ENCODE measurements around the gene RABGAP1.

The RABGAP1 gene

DNA sequence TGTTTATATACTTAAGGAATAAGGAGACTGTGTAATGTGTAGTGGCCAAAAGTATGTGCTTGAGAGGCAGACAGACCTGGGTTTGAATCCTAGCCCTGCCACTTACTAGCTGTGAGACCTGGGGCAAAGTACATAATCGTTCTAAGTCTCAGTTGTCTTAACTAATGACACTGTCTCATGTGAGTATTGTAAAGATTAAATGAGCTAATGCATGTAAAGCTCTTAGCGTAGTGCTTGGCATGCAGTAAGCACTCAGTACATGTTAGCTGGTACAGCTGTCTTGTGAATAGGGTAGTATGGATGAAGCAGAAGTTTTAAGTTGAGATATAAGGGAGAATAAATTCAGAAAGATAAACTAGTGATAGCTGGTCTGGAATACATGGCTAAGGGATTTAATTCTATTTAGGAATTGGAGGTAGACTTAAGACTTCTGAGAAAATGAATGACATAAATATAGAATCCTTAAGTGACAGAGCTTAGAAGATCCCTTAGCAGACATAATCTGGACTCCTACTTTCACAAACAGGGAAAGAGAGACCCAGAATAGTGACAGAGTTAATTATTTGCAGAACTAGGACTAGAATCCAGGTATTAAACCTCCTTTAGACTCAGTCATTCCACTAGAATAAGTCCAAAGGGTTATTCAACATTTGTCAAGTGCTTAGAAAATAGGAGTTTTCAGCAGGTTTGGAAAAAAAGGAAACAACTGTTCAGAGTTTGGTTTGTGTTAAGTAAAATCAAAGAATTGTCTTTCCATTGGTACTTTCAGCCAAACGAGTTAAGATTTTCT is 105.8 kb downstream of the RABGAP1 start:
- no peak for DNase-seq (ENCODE audit: low spot score)

DNA sequence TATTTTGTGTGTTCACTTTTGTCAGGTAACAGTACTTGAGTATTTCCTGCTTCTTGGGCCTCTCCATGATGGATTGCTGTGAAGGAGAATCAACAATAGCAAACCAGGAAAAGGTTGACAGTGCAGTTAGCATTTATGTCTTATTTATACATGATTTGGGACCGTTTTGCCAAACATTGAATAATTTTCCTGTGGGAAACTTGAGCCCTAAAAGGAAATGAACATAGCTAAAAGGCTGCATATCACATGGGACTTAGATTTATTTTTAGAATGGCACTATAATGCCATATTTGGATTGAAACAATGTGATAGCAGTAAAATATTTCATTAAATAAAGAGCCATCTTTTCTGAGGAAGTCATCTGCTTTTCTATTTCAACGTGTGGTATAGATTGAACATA is 107.9 kb downstream of the RABGAP1 start:
- no peak for DNase-seq (ENCODE audit: low spot score)

DNA sequence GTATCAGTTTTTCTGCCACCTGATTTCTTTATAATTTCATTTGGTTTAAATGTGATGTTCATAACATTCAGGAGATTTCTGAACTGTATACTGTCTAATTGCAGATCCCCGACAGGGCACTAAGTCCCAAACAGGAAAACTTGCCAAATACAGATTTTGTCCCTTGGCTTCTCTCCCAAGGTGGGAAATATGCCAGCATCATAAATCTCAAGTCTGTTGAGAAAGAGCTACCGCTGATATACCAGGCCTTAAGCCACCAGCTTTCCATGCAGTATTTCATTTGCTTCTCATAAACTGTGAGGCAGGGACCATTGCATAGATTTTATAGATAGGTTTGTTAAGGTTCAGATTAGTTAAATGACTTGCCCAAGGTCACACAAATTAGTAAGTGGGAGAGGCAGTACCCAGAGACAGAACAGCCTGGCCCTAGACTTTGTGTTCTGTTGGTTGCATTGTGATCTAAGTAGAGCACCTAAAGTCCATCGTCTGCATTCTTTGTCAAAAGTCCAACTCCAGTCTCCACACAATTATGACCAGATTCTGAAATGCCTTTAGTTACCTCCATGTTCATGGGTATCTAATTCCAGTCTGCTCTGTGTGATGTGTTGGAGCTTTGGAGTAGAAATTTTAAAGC is 108.9 kb downstream of the RABGAP1 start:
- no peak for DNase-seq (ENCODE audit: low spot score)

DNA sequence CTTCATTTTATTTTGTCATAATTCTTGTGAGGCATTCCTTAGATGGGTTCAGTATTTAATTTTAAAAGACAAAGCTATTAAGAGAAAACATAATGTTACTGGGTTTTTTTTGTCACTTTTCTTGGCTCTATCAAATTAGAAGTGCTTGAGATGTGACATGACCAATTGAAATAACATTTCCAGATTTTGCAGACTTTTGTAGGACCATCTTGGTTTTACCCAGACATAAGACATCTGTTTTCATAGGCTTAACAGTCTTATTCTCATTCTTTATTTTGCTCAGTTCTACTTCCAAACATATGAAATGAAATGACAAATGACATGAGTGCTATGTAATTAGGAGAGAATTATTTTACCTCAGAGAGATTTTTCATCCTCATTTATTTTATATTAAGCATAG is 112.2 kb downstream of the RABGAP1 start:
- DNase-seq (ENCODE audit: low spot score), result no peak

DNA sequence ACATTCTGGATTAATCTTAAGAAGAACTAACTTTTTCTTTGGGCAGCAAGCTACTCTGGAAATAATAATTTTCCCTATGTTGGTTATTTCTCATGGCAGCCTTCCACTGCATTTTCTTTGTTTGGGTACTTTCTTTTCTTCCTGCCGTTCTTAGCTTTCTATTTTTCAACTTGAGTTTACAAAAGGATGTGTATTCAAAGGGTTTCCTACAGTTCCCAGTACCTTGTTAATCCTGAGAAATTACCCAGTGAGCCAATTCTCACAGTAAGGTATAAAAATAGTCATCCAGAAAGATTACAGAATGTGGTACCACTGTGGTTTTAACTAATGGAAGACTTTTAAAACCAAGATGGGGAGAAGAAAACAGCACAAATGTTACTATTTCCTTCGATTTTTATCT is 112.9 kb downstream of the RABGAP1 start:
- no peak for DNase-seq (ENCODE audit: low spot score)

DNA sequence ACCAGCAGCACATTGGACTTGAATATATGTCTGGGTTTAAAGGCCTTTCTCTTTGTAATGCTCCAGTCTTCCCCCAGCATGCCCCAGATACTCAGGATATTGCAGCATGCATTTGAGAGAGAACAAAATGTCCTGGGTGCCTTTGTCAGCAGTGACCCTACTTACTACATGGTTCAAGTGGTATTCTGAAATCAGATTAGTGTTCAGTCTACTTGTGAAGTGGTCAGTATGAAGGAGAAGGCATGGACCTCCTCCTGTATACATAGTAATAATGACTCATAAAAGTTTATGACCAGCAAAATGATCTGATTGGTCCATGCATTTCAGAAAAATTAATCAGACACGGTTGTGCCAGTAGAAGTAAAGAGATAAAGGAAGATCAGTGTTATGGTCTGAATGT is 118.0 kb downstream of the RABGAP1 start:
- DNase-seq (ENCODE audit: low spot score), result no peak

DNA sequence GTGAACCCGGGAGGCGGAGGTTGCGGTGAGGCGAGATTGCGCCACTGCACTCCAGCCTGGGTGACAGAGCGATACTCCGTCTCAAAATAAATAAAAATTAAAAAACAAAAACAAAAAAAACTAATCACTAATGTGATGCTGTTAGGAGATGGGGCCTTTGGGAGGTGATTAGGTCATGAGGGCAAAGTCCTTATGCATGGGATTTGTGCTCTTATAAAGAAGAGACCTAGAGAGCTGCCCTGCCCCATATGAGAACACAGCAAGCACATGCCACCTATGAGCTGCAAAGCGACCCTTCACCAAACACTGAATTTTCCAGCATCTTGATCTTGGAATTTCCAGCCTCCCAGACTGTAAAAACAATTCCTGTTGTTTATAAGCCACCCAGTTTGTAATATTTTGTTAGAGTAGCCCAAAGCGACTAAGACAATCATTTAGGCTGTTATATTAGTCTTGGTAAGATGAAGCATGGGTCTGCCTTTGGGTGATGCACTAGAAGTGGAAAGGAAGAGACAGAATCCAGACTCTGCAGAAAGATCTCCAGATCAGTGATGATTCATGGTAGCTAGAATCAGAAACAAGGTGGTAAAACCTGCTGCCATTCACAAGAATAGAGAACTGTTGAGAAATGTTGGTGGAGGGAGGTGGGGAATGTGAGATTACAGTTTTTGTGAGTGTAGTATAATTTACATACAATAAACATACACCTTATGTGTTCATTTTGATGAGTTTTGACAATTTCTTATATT is 118.8 kb downstream of the RABGAP1 start:
- no peak for DNase-seq (ENCODE audit: low spot score)

DNA sequence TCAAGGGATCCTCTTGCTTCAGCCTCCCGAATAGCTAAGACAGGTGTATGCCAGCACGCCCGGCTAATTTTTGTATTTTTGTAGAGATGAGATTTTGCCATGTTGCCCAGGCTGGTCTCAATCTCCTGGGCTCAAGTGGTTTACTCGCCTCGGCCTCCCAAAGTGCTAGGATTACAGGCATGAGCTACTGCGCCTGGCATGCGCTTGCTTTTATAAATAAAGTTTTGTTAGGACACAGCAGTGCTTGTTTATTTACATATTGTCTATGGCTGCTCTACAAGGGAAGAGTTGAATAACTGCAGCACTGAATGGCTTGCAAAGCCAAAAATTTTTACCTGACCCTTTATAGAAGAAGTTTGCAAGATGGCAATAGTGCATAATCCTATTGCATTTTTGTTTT is 120.4 kb downstream of the RABGAP1 start:
- no peak for DNase-seq (ENCODE audit: low spot score)

DNA sequence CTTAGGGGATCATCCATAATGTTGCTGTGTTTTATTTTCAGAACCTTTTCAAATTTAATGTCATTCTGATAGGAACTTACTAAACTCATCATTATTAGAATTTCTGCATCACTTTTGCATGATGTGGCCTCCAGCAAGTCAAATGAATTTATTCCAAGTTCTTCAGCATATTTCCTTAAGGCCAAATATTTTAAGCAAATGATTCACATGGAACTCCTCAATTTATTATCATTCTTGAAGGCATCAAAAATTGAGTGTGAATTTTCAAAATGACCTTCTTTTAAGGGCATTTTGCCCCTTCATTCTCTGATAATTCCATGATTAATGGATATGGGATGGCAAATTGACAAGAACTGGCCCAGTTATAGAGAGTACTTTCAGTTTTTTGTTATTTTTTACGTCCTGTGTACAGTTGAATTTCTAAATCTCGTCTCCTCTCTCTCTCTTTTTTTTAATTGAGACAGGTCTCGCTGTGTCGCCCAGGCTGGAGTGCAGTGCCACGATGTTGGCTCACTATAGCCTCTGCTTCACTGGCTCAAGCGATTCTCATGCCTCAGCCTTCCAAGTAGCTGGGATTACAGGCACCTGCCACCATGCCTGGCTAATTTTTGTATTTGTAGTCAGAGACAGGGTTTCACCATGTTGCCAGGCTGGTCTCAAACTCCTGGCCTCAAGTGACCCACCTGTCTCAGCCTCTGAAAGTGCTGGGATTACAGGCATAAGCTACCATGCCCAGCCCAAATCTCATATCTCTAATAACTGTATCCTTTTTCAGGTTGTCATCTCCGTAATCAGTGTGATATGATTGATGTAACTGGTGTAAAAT is 121.7 kb downstream of the RABGAP1 start:
- DNase-seq (ENCODE audit: low spot score), result no peak

DNA sequence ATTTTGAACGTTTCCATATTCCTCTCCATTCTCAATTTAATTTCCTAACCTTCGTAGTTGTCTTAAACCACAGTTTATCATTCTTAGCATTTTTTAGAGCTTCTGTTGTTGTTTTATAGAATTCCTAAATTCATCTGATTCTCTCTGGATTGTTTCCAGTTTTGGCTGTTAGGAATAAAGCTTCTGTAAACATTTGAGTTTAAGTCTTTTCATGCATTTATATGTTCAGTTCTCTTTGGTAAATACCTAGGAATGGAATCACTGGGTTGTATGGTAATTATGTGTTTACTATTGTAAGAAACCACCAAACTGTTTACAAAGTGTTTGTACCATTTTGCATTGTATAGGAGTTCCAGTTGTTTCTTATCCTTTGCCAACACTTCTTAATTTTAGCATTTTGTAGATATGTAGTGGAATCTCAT is 122.4 kb downstream of the RABGAP1 start:
- no peak for DNase-seq (ENCODE audit: low spot score)

DNA sequence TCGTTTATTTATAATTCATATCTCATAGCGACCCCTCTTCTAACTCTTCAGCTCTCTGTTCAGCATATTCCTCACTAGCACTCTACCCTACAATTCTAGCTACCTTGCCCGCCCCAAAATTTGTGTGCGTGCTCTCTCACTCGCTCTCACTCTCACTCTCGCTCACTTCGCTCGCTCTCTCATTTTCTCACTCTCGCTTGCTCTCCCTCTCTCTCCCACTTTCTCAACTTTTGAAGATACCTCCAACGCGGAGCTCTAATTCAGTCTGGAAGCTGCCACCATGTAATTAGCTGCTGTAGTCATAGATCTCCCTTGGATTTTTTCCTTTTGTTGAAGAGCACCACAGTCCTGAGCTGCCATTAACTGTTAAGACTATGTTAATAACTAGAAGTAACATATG is 123.1 kb downstream of the RABGAP1 start:
- no peak for DNase-seq (ENCODE audit: low spot score)

DNA sequence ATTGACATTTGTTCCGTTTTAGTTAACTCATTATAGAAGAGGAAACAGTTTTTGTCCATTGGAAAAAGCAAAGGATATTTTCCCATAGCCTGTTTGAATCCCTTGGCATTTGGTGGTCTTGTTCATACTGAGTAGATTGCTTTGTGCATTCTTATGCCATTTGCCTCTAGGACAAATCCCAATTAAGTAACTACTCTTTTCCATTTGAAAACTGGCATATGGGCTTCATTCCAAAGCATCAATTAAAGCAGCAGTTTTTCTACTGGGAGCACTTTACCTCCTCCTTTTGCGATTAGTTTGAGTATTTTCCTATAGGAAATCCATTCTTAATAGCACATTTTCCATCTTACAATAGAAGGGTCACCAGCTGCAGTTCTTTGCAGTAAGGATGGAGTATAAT is 123.9 kb downstream of the RABGAP1 start:
- DNase-seq (ENCODE audit: low spot score), result no peak

DNA sequence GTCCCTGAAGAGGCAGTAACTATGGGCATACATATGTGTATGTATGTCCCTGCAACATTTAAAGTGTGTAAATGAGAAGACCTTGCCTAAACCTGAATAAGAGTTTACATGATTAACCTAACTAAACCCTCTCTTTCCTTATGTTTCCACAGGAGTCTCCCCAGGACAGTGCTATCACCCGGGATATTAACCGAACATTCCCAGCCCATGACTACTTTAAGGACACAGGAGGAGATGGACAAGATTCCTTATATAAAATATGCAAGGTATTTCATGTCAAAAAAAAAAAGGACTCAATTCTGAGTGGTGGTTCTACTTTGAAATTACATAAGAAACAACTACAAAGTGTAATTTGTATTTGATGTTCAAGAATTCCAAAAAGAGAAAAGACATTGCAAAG is 124.4 kb downstream of the RABGAP1 start:
- no peak for DNase-seq (ENCODE audit: low spot score)

DNA sequence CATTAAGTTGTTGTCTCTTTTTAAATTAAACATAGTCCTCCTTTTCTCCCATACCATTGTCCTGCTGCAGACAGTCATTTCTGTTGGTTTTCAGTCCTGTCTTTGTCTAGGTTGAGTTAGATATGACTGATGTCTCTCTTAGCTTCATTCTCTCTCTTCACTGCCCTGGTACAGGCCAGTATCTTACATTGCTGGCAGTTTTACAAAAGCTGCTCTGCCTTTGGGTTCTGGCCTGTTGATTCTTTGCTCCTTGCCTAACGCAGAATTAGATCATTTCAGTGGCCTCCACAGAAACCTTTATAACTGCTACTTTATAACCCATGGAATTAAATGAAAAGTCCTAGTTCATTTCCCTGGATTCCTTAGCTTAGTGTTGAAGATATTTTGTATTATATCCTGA is 126.3 kb downstream of the RABGAP1 start:
- no peak for DNase-seq (ENCODE audit: low spot score)

DNA sequence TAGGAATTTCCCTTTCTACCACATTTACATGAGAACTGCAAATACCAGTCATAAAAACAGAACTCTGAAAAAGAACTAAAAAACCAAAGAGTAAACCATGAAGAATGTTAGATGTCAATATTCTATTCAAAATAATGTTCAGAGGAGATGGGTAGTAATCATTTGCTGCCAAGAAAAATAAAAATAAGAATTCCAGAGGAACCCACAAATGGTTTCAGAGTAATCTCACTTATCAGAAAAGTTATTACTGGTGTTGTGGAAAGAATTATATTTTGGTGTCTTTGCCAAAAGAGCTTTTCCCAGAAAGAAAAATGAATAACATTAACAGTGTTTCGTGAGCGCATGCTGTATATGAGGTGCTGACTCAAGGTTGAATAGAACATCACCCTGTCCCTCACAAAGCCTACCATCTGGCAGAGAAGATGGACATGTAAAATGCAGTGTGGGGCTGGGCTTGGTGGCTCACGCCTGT is 128.2 kb downstream of the RABGAP1 start:
- DNase-seq (ENCODE audit: low spot score), result no peak

DNA sequence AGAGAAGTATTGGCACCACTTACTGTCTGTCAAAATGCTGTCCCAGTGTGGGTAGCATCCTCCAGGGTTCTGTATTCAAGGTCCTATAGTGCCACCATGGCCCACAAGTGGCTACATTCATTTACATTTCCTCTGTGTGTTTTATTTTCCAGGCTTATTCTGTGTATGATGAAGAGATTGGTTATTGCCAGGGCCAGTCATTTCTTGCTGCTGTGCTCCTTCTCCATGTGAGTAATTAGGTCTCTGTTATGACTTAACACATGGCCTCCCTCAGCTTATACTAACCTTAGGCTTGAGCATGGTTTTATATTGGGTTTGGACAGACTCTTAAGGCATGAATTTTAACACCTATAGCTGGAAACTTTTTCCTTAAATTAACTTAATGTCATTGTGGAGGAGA is 129.4 kb downstream of the RABGAP1 start:
- no peak for DNase-seq (ENCODE audit: low spot score)

DNA sequence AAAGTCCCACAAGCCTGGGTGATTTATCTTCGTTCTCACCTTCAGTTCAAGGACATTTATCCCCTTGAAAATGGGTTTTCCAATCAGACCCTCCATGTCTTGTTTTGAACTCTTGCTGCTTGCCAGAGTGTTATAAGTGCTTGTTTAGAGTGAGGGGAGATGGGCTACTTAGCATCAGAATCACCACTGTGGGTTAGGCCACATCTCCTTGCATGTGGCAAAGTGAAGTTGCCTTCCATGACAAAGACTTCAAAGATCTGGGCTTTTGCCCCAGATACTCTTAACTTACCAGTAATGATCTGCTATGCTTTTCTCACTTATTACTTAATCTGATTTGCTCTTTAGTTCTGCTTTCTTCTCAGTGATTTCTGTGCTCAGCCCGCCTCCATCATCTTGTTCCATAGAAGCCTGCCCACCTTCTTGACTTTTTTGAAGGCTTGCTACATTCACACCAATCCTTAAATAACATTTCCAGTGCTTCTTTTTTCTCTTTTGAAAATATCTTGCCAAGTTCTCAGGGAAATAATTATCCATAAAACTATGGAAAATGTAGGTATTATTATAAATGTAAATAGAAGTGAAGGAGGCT is 131.7 kb downstream of the RABGAP1 start:
- no peak for DNase-seq (ENCODE audit: low spot score)

DNA sequence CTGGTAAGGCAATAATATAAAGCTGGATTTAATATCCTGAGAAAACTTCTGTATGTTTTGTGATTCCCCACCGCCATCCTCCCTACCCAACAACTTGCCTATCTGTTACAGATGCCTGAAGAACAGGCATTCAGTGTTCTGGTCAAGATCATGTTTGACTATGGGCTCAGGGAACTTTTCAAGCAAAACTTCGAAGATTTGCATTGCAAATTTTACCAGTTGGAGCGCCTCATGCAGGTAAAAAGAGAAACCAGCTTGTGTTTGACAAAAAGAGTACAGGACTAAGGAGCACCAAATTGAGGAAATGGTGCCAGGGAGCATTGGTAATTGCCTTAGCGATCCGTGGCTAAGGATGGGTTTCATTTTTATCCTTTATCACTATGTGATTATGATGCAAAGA is 132.6 kb downstream of the RABGAP1 start:
- DNase-seq (ENCODE audit: low spot score), result no peak

DNA sequence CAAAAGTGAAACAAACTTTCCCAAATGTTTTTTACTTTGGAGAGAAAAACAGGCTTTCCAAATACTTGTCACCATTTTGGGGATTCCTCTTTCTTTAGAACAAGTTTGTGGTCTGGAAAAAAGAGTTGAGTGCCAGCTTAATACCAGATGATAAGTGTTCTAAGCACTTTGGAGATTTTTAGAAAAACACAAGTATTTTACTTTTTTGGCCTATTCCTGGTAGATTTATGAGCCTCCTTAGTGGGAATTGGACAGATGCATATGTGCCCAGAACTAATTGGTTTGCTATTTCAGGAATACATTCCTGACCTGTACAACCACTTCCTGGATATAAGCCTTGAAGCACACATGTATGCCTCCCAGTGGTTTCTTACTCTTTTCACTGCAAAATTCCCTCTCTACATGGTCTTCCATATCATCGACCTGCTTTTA is 133.2 kb downstream of the RABGAP1 start:
- no peak for DNase-seq (ENCODE audit: low spot score)

DNA sequence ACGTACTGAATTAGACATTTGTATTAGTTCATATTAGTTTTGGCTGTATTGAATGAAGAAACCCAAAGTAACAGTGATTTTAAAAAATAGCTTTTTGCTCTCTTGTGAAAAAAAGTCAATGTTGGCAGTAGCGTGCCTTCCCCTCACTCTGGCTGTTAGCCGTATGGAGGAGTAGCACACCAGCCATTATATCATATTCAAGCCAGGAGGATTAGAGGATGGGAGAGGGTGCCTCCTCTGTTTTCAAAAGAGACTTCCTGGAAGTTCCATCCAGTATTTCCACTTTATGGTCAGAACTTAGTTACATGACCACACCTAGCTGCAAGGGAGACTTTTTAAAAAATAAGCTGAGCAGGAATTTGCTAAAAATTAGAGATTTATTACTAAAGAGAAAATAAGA is 133.8 kb downstream of the RABGAP1 start:
- no peak for DNase-seq (ENCODE audit: low spot score)

DNA sequence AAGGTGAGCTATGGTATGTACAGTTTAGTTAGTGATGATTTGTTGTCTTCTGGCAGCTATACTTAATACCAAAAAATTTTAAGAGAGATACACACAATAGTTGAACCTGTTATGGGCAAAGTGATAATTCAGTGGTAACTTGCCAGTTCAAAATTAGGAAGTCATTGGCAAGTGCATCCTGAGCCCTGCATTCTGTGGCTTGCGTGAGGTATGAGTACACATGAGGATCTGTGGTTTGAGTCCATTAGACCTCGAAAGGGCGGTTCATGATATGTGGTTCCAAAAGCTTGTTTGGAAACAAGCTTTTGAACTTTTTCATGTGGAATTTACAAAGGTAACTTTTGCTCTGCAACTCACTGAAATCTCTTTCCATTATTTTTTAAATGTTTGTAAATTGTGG is 139.6 kb downstream of the RABGAP1 start:
- DNase-seq (ENCODE audit: low spot score), result no peak

DNA sequence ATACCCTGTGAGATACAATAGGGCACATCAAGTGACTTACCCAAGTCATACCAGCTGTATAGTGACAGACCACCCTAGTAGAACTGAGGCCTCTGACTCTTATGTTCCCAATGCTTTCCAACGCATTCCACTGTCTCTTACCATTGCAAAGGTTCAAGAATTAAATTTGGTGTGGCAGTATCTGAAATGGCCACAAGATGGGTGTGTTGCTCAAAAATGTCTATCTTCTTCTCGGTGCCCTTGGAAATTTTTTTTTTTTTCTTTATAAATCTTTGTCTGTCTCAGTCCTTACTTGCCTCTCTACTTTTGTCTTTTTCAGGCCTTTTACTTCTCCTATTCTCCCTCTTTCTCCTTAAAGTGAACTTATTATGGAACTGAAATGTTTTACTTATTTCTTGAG is 141.0 kb downstream of the RABGAP1 start:
- peak; percentile 58 for DNase-seq (ENCODE audit: low spot score)

Measured in hematopoietic multipotent progenitor cell treated with erythropoietin and hydrocortisone succinate and interleukin-3 and kit ligand, for 15 days (in vitro differentiated cells).